GM10266 (cell line): Measurements from ENCODE around the gene PRTFDC1.
"Not testable (repeated sequence)": the region's sequence is repeated elsewhere in the genome, so short reads cannot be mapped to it uniquely, and the experiment has no call there.

Experiments
- DNase-seq: peaks from one replicate; pipeline ENCODE4 v3.0.0; 2012; ENCODE audit errors: extremely low spot score
- CTCF ChIP-seq: IDR thresholded peaks from 2 replicates; pipeline ENCODE4 v1.5.1; 2012; ENCODE audit warnings: mild to moderate bottlenecking, low read depth; ENCODE audit not compliant: control insufficient read depth, insufficient read depth; ENCODE audit errors: missing control alignments

PRTFDC1 gene

GRCh38 chr10:24930427-24930826 lies 22.0 kb downstream of the PRTFDC1 start:
- TF ChIP-seq CTCF: no peak
- no peak for DNase-seq

GRCh38 chr10:24929904-24930303 lies 22.5 kb downstream of the PRTFDC1 start:
- no peak for TF ChIP-seq CTCF
- no peak for DNase-seq

GRCh38 chr10:24929056-24929544 lies 23.3 kb downstream of the PRTFDC1 start:
- TF ChIP-seq CTCF: no peak
- DNase-seq: no peak

- no peak for TF ChIP-seq CTCF
- DNase-seq: no peak
Measured at GRCh38 chr10:24928163-24928562, 24.2 kb downstream of the PRTFDC1 start.

- no peak for TF ChIP-seq CTCF
- DNase-seq: no peak
Measured at GRCh38 chr10:24926557-24926956, 25.8 kb downstream of the PRTFDC1 start.

GRCh38 chr10:24925799-24926198 lies 26.6 kb downstream of the PRTFDC1 start:
- no peak for TF ChIP-seq CTCF
- no peak for DNase-seq

- not testable (repeated sequence) for DNase-seq
Measured at GRCh38 chr10:24924483-24924882, 27.9 kb downstream of the PRTFDC1 start.

- DNase-seq: not testable (repeated sequence)
Measured at GRCh38 chr10:24922222-24922868, 30.1 kb downstream of the PRTFDC1 start.
